RWPE2 (cell line): Measurements from ENCODE around the gene GTPBP2.
A peak's percentile ranks its signal among the peaks of the same experiment; 100 is the strongest.

Experiments
- ATAC-seq: fragments of 200-7000 bp; cut with Tn5 transposase; 3 replicates; pipeline ENCODE4 v1.9.1; 2021; ENCODE audit warnings: low read depth
- DNase-seq: peaks from one replicate; pipeline ENCODE4 v3.0.0-alpha.2; 2020; ENCODE audit warnings: low spot score
- H3K27ac ChIP-seq: fragments of 450-650 bp; 2 replicates; pipeline ENCODE4 v1.5.1; 2017; ENCODE audit warnings: mild to moderate bottlenecking; ENCODE audit not compliant: poor library complexity, severe bottlenecking
- H3K27me3 ChIP-seq: fragments of 250-450 bp; sonication (Bioruptor Pico); 2 replicates; pipeline ENCODE4 v1.5.1; 2021; ENCODE audit warnings: mild to moderate bottlenecking, moderate library complexity; ENCODE audit not compliant: insufficient read depth, poor library complexity, severe bottlenecking
- H3K36me3 ChIP-seq: fragments of 250-450 bp; sonication (Bioruptor Pico); 2 replicates; pipeline ENCODE4 v1.5.1; 2020; ENCODE audit warnings: low read depth, mild to moderate bottlenecking, moderate library complexity
- H3K4me1 ChIP-seq: fragments of 250-450 bp; sonication (Bioruptor Pico); 2 replicates; pipeline ENCODE4 v1.5.1; 2021; ENCODE audit warnings: mild to moderate bottlenecking, moderate library complexity; ENCODE audit not compliant: insufficient read depth, poor library complexity, severe bottlenecking
- H3K4me3 ChIP-seq: fragments of 250-450 bp; sonication (Bioruptor Pico); 2 replicates; pipeline ENCODE4 v1.5.1; 2021; ENCODE audit warnings: mild to moderate bottlenecking, moderate library complexity; ENCODE audit not compliant: severe bottlenecking
- H3K9me3 ChIP-seq: fragments of 250-450 bp; sonication (Bioruptor Pico); 2 replicates; pipeline ENCODE4 v1.5.1; 2021; ENCODE audit warnings: mild to moderate bottlenecking, moderate library complexity; ENCODE audit not compliant: severe bottlenecking
- CTCF ChIP-seq: fragments of 450-650 bp; IDR thresholded peaks from one replicate; pipeline ENCODE4 v1.5.1; 2017; ENCODE audit warnings: mild to moderate bottlenecking, moderate library complexity; ENCODE audit not compliant: poor library complexity, severe bottlenecking

GTPBP2 gene

GRCh38 chr6:43608807-43609206 lies 20.3 kb downstream of the GTPBP2 start:
- Histone ChIP-seq H3K27ac (no peak overlapping the region), H3K4me1 (no peaks in the 10 kb centered on the region), H3K9me3 (no peaks in the 10 kb centered on the region), H3K4me3 (no peak overlapping the region), H3K36me3 (peaks cover 97% of the 10 kb centered on the region), H3K27me3 (no peaks in the 10 kb centered on the region)
- no peak for DNase-seq
- no peak for ATAC-seq
- peak; percentile 3 for TF ChIP-seq CTCF

- Histone ChIP-seq H3K4me3 (no peak overlapping the region), H3K9me3 (no peaks in the 10 kb centered on the region), H3K4me1 (no peaks in the 10 kb centered on the region), H3K27me3 (no peaks in the 10 kb centered on the region), H3K27ac (no peak overlapping the region), H3K36me3 (peaks cover 97% of the 10 kb centered on the region)
- DNase-seq = no peak
- peak; percentile 90 for TF ChIP-seq CTCF
- peak; percentile 59 for ATAC-seq
These were observed 20.7 kb downstream of the GTPBP2 start for GRCh38 chr6:43608310-43608763.

GRCh38 chr6:43606019-43606418 lies 23.0 kb downstream of the GTPBP2 start:
- Histone ChIP-seq H3K27ac (no peak overlapping the region), H3K4me3 (no peak overlapping the region), H3K4me1 (no peaks in the 10 kb centered on the region), H3K36me3 (peaks cover 91% of the 10 kb centered on the region), H3K9me3 (no peaks in the 10 kb centered on the region), H3K27me3 (no peaks in the 10 kb centered on the region)
- no peak for ATAC-seq
- DNase-seq = no peak
- no peak for TF ChIP-seq CTCF

GRCh38 chr6:43604174-43604573 lies 24.9 kb downstream of the GTPBP2 start:
- ATAC-seq (peak; percentile 77), DNase-seq (no peak)
- Histone ChIP-seq H3K9me3 (no peaks in the 10 kb centered on the region), H3K36me3 (peaks cover 82% of the 10 kb centered on the region), H3K27ac (no peak overlapping the region), H3K4me1 (no peaks in the 10 kb centered on the region), H3K4me3 (no peak overlapping the region), H3K27me3 (no peaks in the 10 kb centered on the region)
- TF ChIP-seq CTCF = no peak

- Histone ChIP-seq H3K4me3 (no peak overlapping the region), H3K9me3 (no peaks in the 10 kb centered on the region), H3K27me3 (no peaks in the 10 kb centered on the region), H3K27ac (no peak overlapping the region), H3K36me3 (peaks cover 69% of the 10 kb centered on the region), H3K4me1 (no peaks in the 10 kb centered on the region)
- DNase-seq (no peak), ATAC-seq (no peak)
- TF ChIP-seq CTCF = no peak
These were observed 28.5 kb downstream of the GTPBP2 start for GRCh38 chr6:43600595-43600994.
